HepG2 (cell line): ENCODE measurements around the gene OMA1. TPM values are rescaled to one million over a fixed set of nuclear protein-coding genes. Genes with fewer than 3 reads are reported as not detected.

Experiments
- ATAC-seq: fragments of 200-7000 bp; cut with Tn5 transposase; 3 replicates; pipeline ENCODE4 v1.9.1; 2020; ENCODE audit warnings: mild to moderate bottlenecking, moderate library complexity
- BruUV-seq: library from RNA; stranded (reverse); fragments of 400-500 nt; replicated peaks from 2 replicates; lab custom pipeline; 2021; lab: Mats Ljungman, UMichigan
- CTCF ChIA-PET: fragments of 300-600 bp; formaldehyde crosslinking; extraction: SDS; loops from one replicate; lab custom pipeline; 2021; ENCODE audit warnings: low total read pairs, inconsistent platforms, low intra/inter-chr PET ratio; lab: Yijun Ruan, JAX
- POLR2A ChIA-PET: fragments of 350-600 bp; sonication (Branson Sonifier 250); formaldehyde crosslinking; loops from one replicate; lab custom pipeline; 2020; ENCODE audit warnings: antibody characterized with exemption, inconsistent platforms; lab: Yijun Ruan, JAX
- DNase-seq: peaks from one replicate; pipeline ENCODE4 v3.0.0-alpha.2; 2015; ENCODE audit warnings: low spot score
- FAIRE-seq: peaks from 3 replicates; lab custom pipeline; 2011; peaks lifted over from hg19 to GRCh38; lab: Jason Lieb, UNC
- H2AFZ ChIP-seq: one replicate; pipeline ENCODE4 v1.6.1; 2011; ENCODE audit warnings: low read length, inconsistent platforms
- H3K27ac ChIP-seq: fragments of 300-600 bp; 3 replicates; pipeline ENCODE4 v1.8.0; 2011; ENCODE audit warnings: mixed run types, mild to moderate bottlenecking, mixed read lengths, low read length, inconsistent platforms; ENCODE audit not compliant: insufficient read depth; ENCODE audit errors: extremely low read length
- H3K27me3 ChIP-seq, 2 experiments: fragments of 200-600 bp in 1 of 2; 2 replicates in 1 of 2; 3 replicates in 1 of 2; pipeline versions ENCODE4 v1.6.0 to v1.8.0; 2011; ENCODE audit warnings: low read length in 2 of 2, mild to moderate bottlenecking in 2 of 2, moderate library complexity in 2 of 2, inconsistent platforms in 1 of 2; ENCODE audit not compliant: insufficient read depth in 2 of 2, control insufficient read depth in 1 of 2
- H3K36me3 ChIP-seq, 2 experiments: fragments of 200-600 bp in 1 of 2; replicated peaks in 1 of 2; 2 replicates in 1 of 2; 3 replicates in 1 of 2; pipeline versions ENCODE4 v1.5.1 to v1.8.0; 2011; ENCODE audit warnings: low read length in 2 of 2, inconsistent platforms in 1 of 2; ENCODE audit not compliant: insufficient read depth in 2 of 2, control insufficient read depth in 1 of 2
- H3K4me1 ChIP-seq: 2 replicates; pipeline ENCODE4 v1.5.1; 2012; ENCODE audit warnings: low read length, inconsistent platforms; ENCODE audit not compliant: insufficient read depth
- H3K4me2 ChIP-seq: 2 replicates; pipeline ENCODE4 v1.6.0; 2011; ENCODE audit warnings: low read depth, low read length, inconsistent platforms
- H3K4me3 ChIP-seq, 3 experiments: fragments of 200-600 bp in 1 of 3; sonication (generic), shearing (Covaris generic) in 1 of 3; replicated peaks in 1 of 3; 2 replicates each; pipeline ENCODE4 v1.5.1; 2011 to 2016; ENCODE audit warnings: low read length in 3 of 3, inconsistent platforms in 2 of 3, low read depth in 2 of 3, mild to moderate bottlenecking in 2 of 3, control low read depth in 1 of 3, mixed read lengths in 1 of 3; ENCODE audit not compliant: insufficient read depth in 1 of 3
- H3K79me2 ChIP-seq: one replicate; pipeline ENCODE4 v1.6.1; 2011; ENCODE audit warnings: low read length, inconsistent platforms; ENCODE audit not compliant: insufficient read depth
- H3K9ac ChIP-seq: 2 replicates; pipeline ENCODE4 v1.6.0; 2011; ENCODE audit warnings: mild to moderate bottlenecking, low read depth, low read length, inconsistent platforms; ENCODE audit not compliant: insufficient read depth
- H3K9me3 ChIP-seq: 2 replicates; pipeline ENCODE4 v1.5.1; 2012; ENCODE audit warnings: mild to moderate bottlenecking, low read length
- H4K20me1 ChIP-seq: 2 replicates; pipeline ENCODE4 v1.6.0; 2011; ENCODE audit warnings: inconsistent platforms, mild to moderate bottlenecking, low read length, moderate library complexity; ENCODE audit not compliant: insufficient read depth
- ARNT ChIP-seq: fragments of 450-650 bp; IDR thresholded peaks from 2 replicates; pipeline ENCODE4 v1.6.1; 2017
- IKZF1 ChIP-seq: fragments of 450-650 bp; IDR thresholded peaks from 2 replicates; pipeline ENCODE4 v1.7.1; 2016
- IRF1 ChIP-seq: sonication (generic); formaldehyde crosslinking; IDR thresholded peaks from 2 replicates; pipeline ENCODE4 v1.4.0; 2020; ENCODE audit warnings: low read depth, mild to moderate bottlenecking, missing genetic modification reagents
- KAT8 ChIP-seq: IDR thresholded peaks from 2 replicates; pipeline ENCODE4 v1.6.1; 2016; ENCODE audit warnings: missing genetic modification reagents, missing compliant biosample characterization
- RORA ChIP-seq: sonication (generic); formaldehyde crosslinking; IDR thresholded peaks from 2 replicates; pipeline ENCODE4 v1.5.0; 2020; ENCODE audit warnings: mild to moderate bottlenecking, missing genetic modification reagents, moderate library complexity
- ZNF446 ChIP-seq: sonication (generic); formaldehyde crosslinking; IDR thresholded peaks from 2 replicates; pipeline ENCODE4 v1.5.0; 2020; ENCODE audit warnings: mild to moderate bottlenecking, missing genetic modification reagents
- WGBS: methylation state at CpG from one replicate; pipeline ENCODE4 v1.1.6; 2017; ENCODE audit warnings: low lambda C conversion rate; 5-methylcytosine and 5-hydroxymethylcytosine counted together
- in situ Hi-C: cut with HindIII; loops from 2 replicates; pipeline ENCODE4 v1.10.0; 2017; ENCODE audit warnings: low pct_unique_long_range_greater_than_20kb; ENCODE audit not compliant: extremely low pct_ligation_motif_present
- intact Hi-C: fragments of 100-400 bp; cut with micrococcal nuclease; formaldehyde crosslinking; loops from one replicate; pipeline ENCODE4 v1.10.0; 2022; ENCODE audit not compliant: unreplicated experiment
- polyA plus RNA-seq, 8 experiments: library from polyadenylated mRNA; depleted of rRNA in 3 of 8; stranded (reverse) in 7 of 8; unstranded in 1 of 8; fragments of >200 nt; fragmentation: Illumina TruSeq in 4 of 8; extraction: Trizol in 4 of 8; gene quantifications; 2 replicates each; pipeline versions ENCODE4 v1.2.1 to v1.2.3, GENCODE V29; 2011 to 2016; ENCODE audit warnings: low read depth in 4 of 8, missing spikeins in 1 of 8, mixed read lengths in 1 of 8; ENCODE audit not compliant: insufficient read depth in 1 of 8
- total RNA-seq, 5 experiments: library from RNA; depleted of rRNA; stranded (reverse); fragments of >200 nt; fragmentation: Illumina TruSeq; extraction: Trizol; gene quantifications; 2 replicates each; pipeline ENCODE4 v1.2.3, GENCODE V29; 2016; ENCODE audit warnings: low read depth in 1 of 5
- TF ChIP-seq, protein P1 (sequence below): sonication (generic); formaldehyde crosslinking; IDR thresholded peaks from 2 replicates; pipeline ENCODE4 v1.5.0; 2020; ENCODE audit warnings: mild to moderate bottlenecking, missing genetic modification reagents, borderline replicate concordance

OMA1 gene
- total and polyA plus RNA-seq, 2 of the 13 experiments (the other 11 are each of a cell fraction or from before 2014, with no cell fraction given) = 7.0 to 26.9 TPM

DNA sequence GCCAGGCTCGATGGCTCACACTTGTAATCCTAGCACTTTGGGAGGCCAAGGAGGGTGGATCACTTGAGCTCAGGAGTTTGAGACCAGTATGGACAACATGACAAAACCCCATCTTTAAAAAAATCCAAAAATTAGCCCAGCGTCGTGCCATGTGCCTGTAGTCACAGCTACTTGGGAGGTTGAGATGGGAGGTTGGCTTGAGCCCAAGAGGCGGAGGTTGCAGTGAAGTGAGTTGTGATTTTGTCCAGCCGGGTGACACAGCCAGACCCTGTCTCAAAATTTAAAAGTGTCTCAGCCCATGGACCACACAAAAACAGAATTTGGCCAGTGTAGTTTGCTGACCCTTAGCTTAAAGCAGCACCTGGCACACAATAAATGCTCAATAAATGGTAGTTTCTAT lies 41.9 kb upstream of the OMA1 start:
- in situ Hi-C loops = no loop called here
- TF ChIP-seq IKZF1 (no peak), RORA (CRISPR knock-in tag) (no peak), ARNT (no peak), IRF1 (CRISPR knock-in tag) (no peak), ZNF446 (CRISPR knock-in tag) (no peak), KAT8 (CRISPR knock-in tag) (no peak)
- TF ChIP-seq, protein P1, sequence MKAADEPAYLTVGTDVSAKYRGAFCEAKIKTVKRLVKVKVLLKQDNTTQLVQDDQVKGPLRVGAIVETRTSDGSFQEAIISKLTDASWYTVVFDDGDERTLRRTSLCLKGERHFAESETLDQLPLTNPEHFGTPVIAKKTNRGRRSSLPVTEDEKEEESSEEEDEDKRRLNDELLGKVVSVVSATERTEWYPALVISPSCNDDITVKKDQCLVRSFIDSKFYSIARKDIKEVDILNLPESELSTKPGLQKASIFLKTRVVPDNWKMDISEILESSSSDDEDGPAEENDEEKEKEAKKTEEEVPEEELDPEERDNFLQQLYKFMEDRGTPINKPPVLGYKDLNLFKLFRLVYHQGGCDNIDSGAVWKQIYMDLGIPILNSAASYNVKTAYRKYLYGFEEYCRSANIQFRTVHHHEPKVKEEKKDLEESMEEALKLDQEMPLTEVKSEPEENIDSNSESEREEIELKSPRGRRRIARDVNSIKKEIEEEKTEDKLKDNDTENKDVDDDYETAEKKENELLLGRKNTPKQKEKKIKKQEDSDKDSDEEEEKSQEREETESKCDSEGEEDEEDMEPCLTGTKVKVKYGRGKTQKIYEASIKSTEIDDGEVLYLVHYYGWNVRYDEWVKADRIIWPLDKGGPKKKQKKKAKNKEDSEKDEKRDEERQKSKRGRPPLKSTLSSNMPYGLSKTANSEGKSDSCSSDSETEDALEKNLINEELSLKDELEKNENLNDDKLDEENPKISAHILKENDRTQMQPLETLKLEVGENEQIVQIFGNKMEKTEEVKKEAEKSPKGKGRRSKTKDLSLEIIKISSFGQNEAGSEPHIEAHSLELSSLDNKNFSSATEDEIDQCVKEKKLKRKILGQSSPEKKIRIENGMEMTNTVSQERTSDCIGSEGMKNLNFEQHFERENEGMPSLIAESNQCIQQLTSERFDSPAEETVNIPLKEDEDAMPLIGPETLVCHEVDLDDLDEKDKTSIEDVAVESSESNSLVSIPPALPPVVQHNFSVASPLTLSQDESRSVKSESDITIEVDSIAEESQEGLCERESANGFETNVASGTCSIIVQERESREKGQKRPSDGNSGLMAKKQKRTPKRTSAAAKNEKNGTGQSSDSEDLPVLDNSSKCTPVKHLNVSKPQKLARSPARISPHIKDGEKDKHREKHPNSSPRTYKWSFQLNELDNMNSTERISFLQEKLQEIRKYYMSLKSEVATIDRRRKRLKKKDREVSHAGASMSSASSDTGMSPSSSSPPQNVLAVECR = no peak
- ATAC-seq = no peak

More for the DNA sequence above, 41.9 kb upstream of the OMA1 start:
- no TSS peak for BruUV-seq
- no peak overlapping the region for H3K9ac ChIP-seq
- FAIRE-seq (no peak), DNase-seq (no peak)
- H4K20me1 ChIP-seq = no peaks in the 10 kb centered on the region
- peaks cover 0 to 1% of the 10 kb centered on the region in 2 experiments; a peak in 1 of 5 replicates for H3K27me3 ChIP-seq
- H3K36me3 ChIP-seq = no peaks in the 10 kb centered on the region
- H3K79me2 ChIP-seq = no peaks in the 10 kb centered on the region
- intact Hi-C loops = no loop called here
- POLR2A ChIA-PET = no interaction called here
- no peak overlapping the region for H3K4me2 ChIP-seq
- no peak overlapping the region for H2AFZ ChIP-seq
- CTCF ChIA-PET = no interaction called here
- WGBS = 36% methylated on average over 5 of the region's 5 CpGs
- H3K9me3 ChIP-seq = no peaks in the 10 kb centered on the region
- peaks cover 15% of the 10 kb centered on the region for H3K4me1 ChIP-seq
- H3K27ac ChIP-seq = no peak overlapping the region
- H3K4me3 ChIP-seq = no peak overlapping the region
